Activated naive CD4-positive, alpha-beta T cell treated with Interleukin-2 at 50 U/mL for 16 hours (primary cell): Measurements from ENCODE around the gene CYP11A1.
A peak's percentile ranks its signal among the peaks of the same experiment; 100 is the strongest.

ENCODE experiments used
- DNase-seq: peaks from one replicate; pipeline ENCODE4 v3.0.0-alpha.2; 2020

The CYP11A1 gene

DNA sequence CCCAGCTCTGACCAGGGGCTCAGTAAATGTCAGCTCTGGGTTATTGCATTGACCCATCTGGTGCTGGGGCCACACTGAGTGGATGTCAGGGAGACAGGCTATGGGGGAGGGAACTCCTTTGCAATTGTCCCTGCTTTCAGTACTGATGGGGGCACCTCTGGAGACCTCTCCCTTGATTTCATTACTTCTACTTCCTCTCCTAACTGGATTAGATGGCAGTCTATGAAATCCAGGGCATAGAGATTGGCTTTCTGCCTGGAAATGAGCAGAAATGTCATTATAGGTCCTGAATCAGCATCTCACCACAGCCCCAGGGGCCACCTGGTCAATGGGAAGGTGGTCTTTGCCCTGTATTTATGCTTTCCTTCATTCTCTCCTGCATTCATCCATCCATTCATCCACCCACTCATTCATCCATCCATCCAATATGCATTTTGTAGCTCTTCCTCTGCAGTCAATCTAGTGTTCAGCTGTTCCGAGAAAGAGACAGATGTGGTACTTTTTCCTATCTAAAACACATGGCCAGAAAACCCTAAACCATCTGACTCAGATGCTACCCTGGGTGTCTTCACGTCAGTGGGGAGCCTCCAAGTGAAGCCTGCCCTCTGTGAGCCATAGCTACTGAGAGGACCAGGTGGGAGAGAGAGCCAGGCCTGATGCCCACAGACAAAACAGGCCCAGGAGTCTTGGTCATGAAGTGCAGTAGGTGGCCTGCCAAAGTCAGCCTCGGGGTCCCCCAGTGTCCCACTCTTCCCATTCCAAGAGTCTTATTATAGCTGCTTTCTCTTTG lies 74.2 kb downstream of the CYP11A1 start:
- DNase-seq, result no peak

- peak; percentile 59 for DNase-seq
These were observed 76.1 kb downstream of the CYP11A1 start for GRCh38 chr15:74291101-74292071.

DNA sequence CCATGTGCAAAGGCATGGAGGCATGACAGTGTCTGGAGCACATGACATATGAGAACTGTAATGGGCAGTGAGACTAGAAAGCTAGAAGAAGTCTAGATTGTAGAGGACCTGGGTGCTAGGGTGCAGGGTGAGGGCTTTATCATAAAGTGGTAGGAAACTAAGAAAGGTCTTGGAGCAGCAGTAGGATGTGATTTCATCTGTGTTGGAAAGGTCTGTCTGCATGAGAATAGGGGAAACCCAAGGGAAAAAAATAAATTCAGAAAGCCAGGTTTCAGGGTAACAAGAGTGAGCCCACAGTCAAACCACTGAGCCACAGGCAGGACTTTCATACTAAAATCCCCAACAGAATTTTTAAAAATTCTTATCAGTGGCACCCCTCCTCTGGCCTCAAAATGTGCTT lies 76.8 kb downstream of the CYP11A1 start:
- DNase-seq, result no peak

DNA sequence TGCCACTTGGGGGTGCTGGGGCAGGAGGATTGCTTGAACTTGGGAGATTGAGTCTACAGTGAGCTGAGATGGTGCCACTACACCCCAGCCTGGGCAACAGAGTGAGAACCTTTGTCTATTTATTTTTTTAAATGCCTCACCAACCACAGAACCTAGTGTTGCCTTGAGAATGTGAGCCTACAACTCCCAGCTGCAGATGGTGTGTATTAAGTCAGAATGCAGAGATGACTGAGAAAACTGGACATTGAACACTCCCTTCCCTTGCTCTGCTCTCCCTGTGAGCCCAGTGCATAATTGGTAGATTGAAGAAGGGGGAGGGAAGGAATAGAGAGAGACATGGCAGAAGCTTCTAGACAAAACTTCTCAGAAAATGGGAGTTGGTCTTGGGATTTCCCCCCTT lies 77.8 kb downstream of the CYP11A1 start:
- no peak for DNase-seq
